ENCODE measurements around the gene LACTB. TPM values are rescaled to one million over a fixed set of nuclear protein-coding genes. Genes with fewer than 3 reads are reported as not detected.
"Not testable (repeated sequence)": the region's sequence is repeated elsewhere in the genome, so short reads cannot be mapped to it uniquely, and the experiment has no call there.

LACTB gene
- total and polyA plus RNA-seq, 12 donors, result 15.4 to 68.2 (median 32.8) TPM

DNA sequence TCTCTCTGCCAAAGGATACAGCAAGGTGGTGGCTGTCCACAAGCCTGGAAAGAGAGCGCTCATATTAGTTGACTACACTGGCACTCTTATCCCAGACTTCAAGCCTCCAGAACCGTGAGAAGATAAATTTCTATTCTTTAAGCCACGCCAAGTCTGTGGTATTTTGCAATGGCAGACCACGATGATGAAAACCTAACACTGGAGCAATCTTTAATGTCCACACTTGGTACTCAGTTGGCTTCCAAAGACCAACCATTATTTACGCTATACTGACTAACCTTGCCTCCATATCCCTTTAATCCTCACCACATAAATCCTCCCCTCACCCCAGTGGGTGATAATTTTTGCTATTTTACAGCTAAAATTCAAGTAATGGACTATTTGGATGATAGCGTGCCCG lies 16.9 kb upstream of the LACTB start:
- H3K27ac ChIP-seq, result no peak overlapping the region
- DNase-seq, result no peak
- no peaks in the 10 kb centered on the region for H3K4me1 ChIP-seq (replicated peaks in 1 of 2)
- H3K36me3 ChIP-seq (replicated peaks in 1 of 2), result no peaks in the 10 kb centered on the region
- no peaks in the 10 kb centered on the region for H3K9me3 ChIP-seq (replicated peaks in 1 of 3)
- intact Hi-C loops (cut with DNase I), result no loop called here
- 55 to 91% (median 68%) methylated on average over 7 of the region's 7 CpGs for WGBS, 4 donors
- no peak overlapping the region for H3K4me3 ChIP-seq
- TF ChIP-seq, protein P1, sequence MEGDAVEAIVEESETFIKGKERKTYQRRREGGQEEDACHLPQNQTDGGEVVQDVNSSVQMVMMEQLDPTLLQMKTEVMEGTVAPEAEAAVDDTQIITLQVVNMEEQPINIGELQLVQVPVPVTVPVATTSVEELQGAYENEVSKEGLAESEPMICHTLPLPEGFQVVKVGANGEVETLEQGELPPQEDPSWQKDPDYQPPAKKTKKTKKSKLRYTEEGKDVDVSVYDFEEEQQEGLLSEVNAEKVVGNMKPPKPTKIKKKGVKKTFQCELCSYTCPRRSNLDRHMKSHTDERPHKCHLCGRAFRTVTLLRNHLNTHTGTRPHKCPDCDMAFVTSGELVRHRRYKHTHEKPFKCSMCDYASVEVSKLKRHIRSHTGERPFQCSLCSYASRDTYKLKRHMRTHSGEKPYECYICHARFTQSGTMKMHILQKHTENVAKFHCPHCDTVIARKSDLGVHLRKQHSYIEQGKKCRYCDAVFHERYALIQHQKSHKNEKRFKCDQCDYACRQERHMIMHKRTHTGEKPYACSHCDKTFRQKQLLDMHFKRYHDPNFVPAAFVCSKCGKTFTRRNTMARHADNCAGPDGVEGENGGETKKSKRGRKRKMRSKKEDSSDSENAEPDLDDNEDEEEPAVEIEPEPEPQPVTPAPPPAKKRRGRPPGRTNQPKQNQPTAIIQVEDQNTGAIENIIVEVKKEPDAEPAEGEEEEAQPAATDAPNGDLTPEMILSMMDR (IDR thresholded peaks at IDR 0.05), result no peak
- TF ChIP-seq POLR2A (IDR thresholded peaks at IDR 0.05), result no peak
- no peaks in the 10 kb centered on the region for H3K27me3 ChIP-seq

DNA sequence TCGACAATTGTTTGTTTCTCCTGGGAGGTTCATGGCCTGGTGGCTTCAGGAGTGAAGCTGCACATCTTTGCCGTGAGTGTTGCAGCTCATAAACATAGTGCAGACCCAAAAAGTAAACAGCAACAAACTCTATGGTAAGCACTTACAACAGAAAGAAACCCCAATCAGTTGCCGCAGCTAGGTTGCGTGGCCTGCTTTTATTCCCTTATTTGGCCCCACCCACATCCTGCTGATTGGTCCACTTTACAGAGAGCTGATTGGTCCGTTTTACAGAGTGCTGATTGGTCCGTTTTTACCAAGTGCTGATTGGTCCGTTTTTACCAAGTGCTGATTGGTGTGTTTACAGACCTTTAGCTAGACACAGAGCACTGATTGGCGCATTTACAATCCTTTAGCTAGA lies 16.3 kb upstream of the LACTB start:
- H3K9me3 ChIP-seq (replicated peaks in 1 of 3); H3K4me3 ChIP-seq; intact Hi-C loops (cut with DNase I); H3K36me3 ChIP-seq (replicated peaks in 1 of 2); DNase-seq; H3K27me3 ChIP-seq; H3K4me1 ChIP-seq (replicated peaks in 1 of 2); H3K27ac ChIP-seq: not testable (repeated sequence)
- WGBS, 4 donors, result 70 to 92% (median 77%) methylated on average over 8 of the region's 8 CpGs

DNA sequence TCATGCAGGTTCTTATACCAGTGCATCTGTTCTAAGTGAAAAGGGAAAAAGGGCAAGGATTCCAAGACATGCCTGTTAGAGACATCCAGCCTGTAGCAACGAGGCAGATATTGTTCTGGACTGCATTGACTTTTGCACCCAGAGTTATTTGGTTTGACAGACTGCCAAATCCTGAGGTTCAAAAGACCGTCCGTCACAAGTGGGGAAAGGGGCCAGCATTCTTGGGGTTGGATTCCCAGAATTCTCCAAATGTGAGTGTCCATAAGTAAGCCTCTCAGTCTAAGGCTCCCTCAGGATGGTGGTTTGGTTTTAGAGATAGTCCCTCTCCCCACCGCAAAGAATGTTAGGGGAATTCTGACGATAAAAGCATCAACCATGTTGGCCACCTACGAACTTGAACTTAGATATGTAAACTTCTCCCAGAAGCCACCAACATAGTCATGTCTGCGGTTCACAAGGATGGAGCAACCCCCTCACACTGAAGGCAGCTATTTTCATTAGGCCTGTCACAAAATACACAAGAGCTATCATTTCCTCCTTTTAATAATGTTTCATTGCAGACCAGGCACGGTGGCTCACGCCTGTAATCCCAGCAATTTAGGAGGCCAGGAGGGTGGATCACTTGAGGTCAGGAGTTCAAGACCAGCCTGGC lies 13.6 kb upstream of the LACTB start:
- peak in 2 of 7 donors; percentile 40 to 74 for DNase-seq
- no peaks in the 10 kb centered on the region for H3K27me3 ChIP-seq
- 53 to 61% (median 56%) methylated on average over 9 of the region's 9 CpGs for WGBS, 4 donors
- H3K36me3 ChIP-seq (replicated peaks in 1 of 2), result no peaks in the 10 kb centered on the region
- intact Hi-C loops (cut with DNase I), result no loop called here
- H3K27ac ChIP-seq, result peak overlapping the region in 2 of 5 donors; percentile 46 to 57
- no peaks in the 10 kb centered on the region for H3K9me3 ChIP-seq (replicated peaks in 1 of 3)
- H3K4me1 ChIP-seq (replicated peaks in 1 of 2), result no peaks in the 10 kb centered on the region
- no peak for TF ChIP-seq POLR2A (IDR thresholded peaks at IDR 0.05)
- TF ChIP-seq, protein P1 (IDR thresholded peaks at IDR 0.05), result no peak
- no peak overlapping the region for H3K4me3 ChIP-seq

DNA sequence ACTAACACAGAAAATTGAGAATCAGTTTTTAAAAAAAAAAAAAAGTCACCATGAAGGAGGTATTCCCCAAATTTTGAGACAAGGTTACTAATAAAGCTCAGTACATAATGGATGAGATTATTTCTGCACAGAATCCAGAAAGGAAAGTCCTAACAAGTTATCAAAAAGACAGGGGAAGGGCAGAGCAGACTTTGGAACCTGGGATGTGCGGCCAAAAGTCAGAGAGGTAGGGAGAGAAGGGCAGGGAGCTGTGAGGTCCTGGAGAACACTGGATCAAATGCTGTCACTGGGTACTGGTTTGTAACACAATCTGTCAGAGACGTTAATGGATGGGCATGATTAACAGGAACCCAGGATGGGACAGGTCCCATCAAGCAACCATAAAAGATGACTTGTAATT lies 12.2 kb upstream of the LACTB start:
- no peaks in the 10 kb centered on the region for H3K4me1 ChIP-seq (replicated peaks in 1 of 2)
- H3K4me3 ChIP-seq, result no peak overlapping the region
- WGBS, 4 donors, result 84 to 93% (median 88%) methylated on average over 2 of the region's 2 CpGs
- intact Hi-C loops (cut with DNase I), result no loop called here
- TF ChIP-seq, protein P1 (IDR thresholded peaks at IDR 0.05), result no peak
- TF ChIP-seq POLR2A (IDR thresholded peaks at IDR 0.05), result no peak
- no peaks in the 10 kb centered on the region for H3K36me3 ChIP-seq (replicated peaks in 1 of 2)
- H3K27ac ChIP-seq, result no peak overlapping the region
- H3K27me3 ChIP-seq, result no peaks in the 10 kb centered on the region
- no peaks in the 10 kb centered on the region for H3K9me3 ChIP-seq (replicated peaks in 1 of 3)
- no peak for DNase-seq

DNA sequence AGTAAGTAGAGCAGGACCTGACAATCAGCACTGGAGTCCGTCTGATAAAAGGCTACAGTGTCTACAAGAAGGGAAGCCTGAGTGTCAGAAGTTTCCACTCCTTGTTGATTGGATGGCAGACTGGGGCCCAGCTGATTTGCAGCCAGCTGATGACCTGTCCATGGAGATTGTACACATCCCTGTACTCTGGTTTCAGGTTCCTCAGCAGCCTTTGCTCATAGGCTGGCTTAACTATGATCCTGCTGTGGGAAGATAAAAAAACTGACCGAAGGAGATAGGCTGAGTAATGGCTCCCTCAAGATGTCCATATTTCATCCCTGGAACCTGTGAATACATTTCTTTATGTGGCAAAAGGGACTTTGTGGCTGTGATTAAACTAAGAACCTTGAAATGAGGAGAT lies 11.7 kb upstream of the LACTB start:
- no peaks in the 10 kb centered on the region for H3K9me3 ChIP-seq (replicated peaks in 1 of 3)
- H3K4me3 ChIP-seq, result no peak overlapping the region
- H3K27me3 ChIP-seq, result no peaks in the 10 kb centered on the region
- no peak for DNase-seq
- TF ChIP-seq, protein P1 (IDR thresholded peaks at IDR 0.05), result no peak
- no peak for TF ChIP-seq POLR2A (IDR thresholded peaks at IDR 0.05)
- no peaks in the 10 kb centered on the region for H3K4me1 ChIP-seq (replicated peaks in 1 of 2)
- no peak overlapping the region for H3K27ac ChIP-seq
- H3K36me3 ChIP-seq (replicated peaks in 1 of 2), result no peaks in the 10 kb centered on the region
- intact Hi-C loops (cut with DNase I), result no loop called here
- 72 to 90% (median 80%) methylated on average over 2 of the region's 2 CpGs for WGBS, 4 donors
